Suprapubic skin (tissue), 4 donors: Measurements from ENCODE around the gene XRCC6. TPM values are rescaled to one million over a fixed set of nuclear protein-coding genes. Genes with fewer than 3 reads are reported as not detected.
"Not testable (repeated sequence)": the region's sequence is repeated elsewhere in the genome, so short reads cannot be mapped to it uniquely, and the experiment has no call there.

Experiments used
- DNase-seq, 2 donors: peaks; one replicate each; pipeline ENCODE4 v3.0.0-alpha.2; 2019; ENCODE audit warnings: low spot score in 2 of 2
- H3K27ac ChIP-seq: fragments of 200-600 bp; sonication (generic); one replicate; pipeline ENCODE4 v1.5.1; 2019
- H3K27me3 ChIP-seq: fragments of 200-600 bp; sonication (generic); one replicate; pipeline ENCODE4 v1.5.1; 2019
- H3K36me3 ChIP-seq: fragments of 200-600 bp; sonication (generic); one replicate; pipeline ENCODE4 v1.5.1; 2019
- H3K4me1 ChIP-seq: fragments of 200-600 bp; sonication (generic); one replicate; pipeline ENCODE4 v1.5.1; 2019
- H3K4me3 ChIP-seq: fragments of 200-600 bp; sonication (generic); one replicate; pipeline ENCODE4 v1.5.1; 2019; ENCODE audit warnings: mild to moderate bottlenecking
- H3K9me3 ChIP-seq: fragments of 200-600 bp; sonication (generic); one replicate; pipeline ENCODE4 v1.5.1; 2019
- CTCF ChIP-seq, 2 donors: fragments of 200-600 bp in 1 of 2; fragments of 450-650 bp in 1 of 2; sonication (generic) in 1 of 2; IDR thresholded peaks; one replicate each; pipeline ENCODE4 v1.5.1; 2016 to 2019; ENCODE audit warnings: antibody characterized with exemption in 2 of 2, mild to moderate bottlenecking in 1 of 2, moderate library complexity in 1 of 2
- EP300 ChIP-seq: sonication (generic); formaldehyde crosslinking; IDR thresholded peaks from one replicate; pipeline ENCODE4 v1.6.1; 2017; ENCODE audit warnings: antibody characterized with exemption
- POLR2A ChIP-seq, 2 donors: fragments of 450-650 bp; IDR thresholded peaks; one replicate each; pipeline ENCODE4 v1.6.1; 2017; ENCODE audit warnings: antibody characterized with exemption in 2 of 2, mild to moderate bottlenecking in 2 of 2, moderate library complexity in 2 of 2
- POLR2AphosphoS5 ChIP-seq, 3 donors: sonication (generic); formaldehyde crosslinking; IDR thresholded peaks; one replicate each; pipeline ENCODE4 v1.6.1; 2017; ENCODE audit warnings: antibody characterized with exemption in 3 of 3
- WGBS: methylation state at CpG from one replicate; pipeline ENCODE4 v1.1.5; 2018; 5-methylcytosine and 5-hydroxymethylcytosine counted together
- total RNA-seq, 4 donors: library from RNA; depleted of rRNA; stranded (reverse); fragments of >200 nt; gene quantifications; one replicate each; pipeline ENCODE4 v1.1.0, GENCODE V29; 2016

The XRCC6 gene
- total RNA-seq, 4 donors from 2014 or later: 131 to 194 (median 182) TPM

GRCh38 chr22:41582694-41583093 is 38.4 kb upstream of the XRCC6 start:
- H3K36me3 ChIP-seq: peaks cover 60% of the 10 kb centered on the region
- no peak overlapping the region for H3K4me3 ChIP-seq
- TF ChIP-seq EP300 (no peak), POLR2A (IDR thresholded peaks at IDR 0.05) (no peak), CTCF (IDR thresholded peaks at IDR 0.05) (no peak), POLR2AphosphoS5 (IDR thresholded peaks at IDR 0.05) (no peak)
- WGBS: 79% methylated on average over 8 of the region's 8 CpGs
- H3K27ac ChIP-seq: no peak overlapping the region
- peaks cover 3% of the 10 kb centered on the region for H3K4me1 ChIP-seq
- no peaks in the 10 kb centered on the region for H3K9me3 ChIP-seq
- no peaks in the 10 kb centered on the region for H3K27me3 ChIP-seq
- DNase-seq: no peak

GRCh38 chr22:41584881-41585280 is 36.2 kb upstream of the XRCC6 start:
- H3K4me3 ChIP-seq: no peak overlapping the region
- no peaks in the 10 kb centered on the region for H3K27me3 ChIP-seq
- 90% methylated on average over 6 of the region's 6 CpGs for WGBS
- TF ChIP-seq CTCF (IDR thresholded peaks at IDR 0.05) (no peak), POLR2A (IDR thresholded peaks at IDR 0.05) (no peak), POLR2AphosphoS5 (IDR thresholded peaks at IDR 0.05) (no peak), EP300 (no peak)
- no peaks in the 10 kb centered on the region for H3K9me3 ChIP-seq
- no peak overlapping the region for H3K27ac ChIP-seq
- DNase-seq: no peak
- H3K4me1 ChIP-seq: peaks cover 20% of the 10 kb centered on the region
- peaks cover 38% of the 10 kb centered on the region for H3K36me3 ChIP-seq

GRCh38 chr22:41585898-41586297 is 35.2 kb upstream of the XRCC6 start:
- H3K9me3 ChIP-seq: no peaks in the 10 kb centered on the region
- H3K27me3 ChIP-seq: no peaks in the 10 kb centered on the region
- DNase-seq: no peak
- H3K27ac ChIP-seq: no peak overlapping the region
- 98% methylated on average over 7 of the region's 7 CpGs for WGBS
- H3K4me3 ChIP-seq: no peak overlapping the region
- H3K36me3 ChIP-seq: peaks cover 31% of the 10 kb centered on the region
- peaks cover 23% of the 10 kb centered on the region for H3K4me1 ChIP-seq
- TF ChIP-seq EP300 (no peak), POLR2A (IDR thresholded peaks at IDR 0.05) (no peak), CTCF (IDR thresholded peaks at IDR 0.05) (no peak), POLR2AphosphoS5 (IDR thresholded peaks at IDR 0.05) (no peak)

GRCh38 chr22:41587347-41587723 is 33.8 kb upstream of the XRCC6 start:
- no peaks in the 10 kb centered on the region for H3K27me3 ChIP-seq
- no peak for DNase-seq
- no peak for TF ChIP-seq EP300
- TF ChIP-seq POLR2AphosphoS5 (IDR thresholded peaks at IDR 0.05): no peak
- TF ChIP-seq POLR2A (IDR thresholded peaks at IDR 0.05): no peak
- no peak for TF ChIP-seq CTCF (IDR thresholded peaks at IDR 0.05)
- WGBS: 88% methylated on average over 7 of the region's 7 CpGs
- H3K36me3 ChIP-seq: peaks cover 26% of the 10 kb centered on the region
- peaks cover 23% of the 10 kb centered on the region for H3K4me1 ChIP-seq
- H3K27ac ChIP-seq: no peak overlapping the region
- H3K9me3 ChIP-seq: no peaks in the 10 kb centered on the region
- no peak overlapping the region for H3K4me3 ChIP-seq

GRCh38 chr22:41589391-41590241 is 31.5 kb upstream of the XRCC6 start, which contains the start of gene PMM1:
Gene PMM1, minus strand, starts transcription at chr22:41589840. Its CDS starts 35 bp downstream, at chr22:41589805.
- WGBS: under 1% methylated on average over 16 of the region's 61 CpGs
- peaks cover 23% of the 10 kb centered on the region for H3K4me1 ChIP-seq
- H3K4me3 ChIP-seq: peak within 1 kb of the TSS; percentile 96
- no peaks in the 10 kb centered on the region for H3K27me3 ChIP-seq
- H3K36me3 ChIP-seq: peaks cover 4% of the 10 kb centered on the region
- peak; percentile 100 for DNase-seq
- H3K27ac ChIP-seq: peak within 1 kb of the TSS; percentile 83
- peak in 2 of 3 donors; percentile 46 to 62 for TF ChIP-seq POLR2AphosphoS5 (IDR thresholded peaks at IDR 0.05)
- peak in 1 of 2 donors; percentile 59 for TF ChIP-seq POLR2A (IDR thresholded peaks at IDR 0.05)
- TF ChIP-seq CTCF (IDR thresholded peaks at IDR 0.05): no peak
- TF ChIP-seq EP300: no peak
- no peaks in the 10 kb centered on the region for H3K9me3 ChIP-seq

GRCh38 chr22:41593336-41593960 is 27.6 kb upstream of the XRCC6 start:
- H3K27ac ChIP-seq, H3K36me3 ChIP-seq, DNase-seq, H3K4me3 ChIP-seq, H3K9me3 ChIP-seq, H3K27me3 ChIP-seq: not testable (repeated sequence)
- peaks cover 27% of the 10 kb centered on the region for H3K4me1 ChIP-seq
- WGBS: 94% methylated on average over 24 of the region's 51 CpGs
